K562 (cell line): ENCODE measurements around the gene OCA2. TPM values are rescaled to one million over a fixed set of nuclear protein-coding genes. Genes with fewer than 3 reads are reported as not detected.

Experiments
- ATAC-seq: fragments of 200-7000 bp; cut with Tn5 transposase; 3 replicates; pipeline ENCODE4 v1.9.1; 2020; ENCODE audit warnings: moderate library complexity
- BruUV-seq: library from RNA; stranded (reverse); fragments of 400-500 nt; replicated peaks from 2 replicates; lab custom pipeline; 2021; lab: Mats Ljungman, UMichigan
- CTCF ChIA-PET: fragments of 300-600 bp; formaldehyde crosslinking; extraction: SDS; loops from one replicate; lab custom pipeline; 2021; ENCODE audit warnings: low intra/inter-chr PET ratio; lab: Yijun Ruan, JAX
- POLR2A ChIA-PET: fragments of 300-600, 350-650 bp; sonication (Branson Sonifier 250); formaldehyde crosslinking; extraction: SDS; loops from one replicate; lab custom pipeline; 2021; ENCODE audit warnings: antibody characterized with exemption, inconsistent platforms; lab: Yijun Ruan, JAX
- DNase-seq, 4 experiments: peaks; one replicate each; pipeline versions ENCODE4 v3.0.0 to v3.0.0-alpha.2; 2011 to 2018; ENCODE audit warnings: low spot score in 3 of 4, mixed read lengths in 3 of 4; ENCODE audit errors: extremely low read depth in 1 of 4
- FAIRE-seq: peaks from 2 replicates; lab custom pipeline; 2011; peaks lifted over from hg19 to GRCh38; lab: Jason Lieb, UNC
- H2AFZ ChIP-seq: 2 replicates; pipeline ENCODE4 v1.6.0; 2011; ENCODE audit warnings: low read depth, low read length, control low read depth, inconsistent platforms
- H3K27ac ChIP-seq: fragments of 200-600 bp; 3 replicates; pipeline ENCODE4 v1.8.0; 2011; ENCODE audit warnings: low read depth, mild to moderate bottlenecking, control low read depth, inconsistent platforms, low read length, moderate library complexity, mixed read lengths; ENCODE audit errors: extremely low read depth
- H3K27me3 ChIP-seq, 2 experiments: fragments of 300-600 bp in 1 of 2; 2 replicates in 1 of 2; 3 replicates in 1 of 2; pipeline versions ENCODE4 v1.6.0 to v1.8.0; 2011; ENCODE audit warnings: inconsistent platforms in 2 of 2, low read length in 2 of 2, mild to moderate bottlenecking in 1 of 2, mixed read lengths in 1 of 2, moderate library complexity in 1 of 2; ENCODE audit not compliant: control insufficient read depth in 2 of 2, insufficient read depth in 2 of 2
- H3K36me3 ChIP-seq: fragments of 300-600 bp; 3 replicates; pipeline ENCODE4 v1.8.0; 2011; ENCODE audit warnings: mild to moderate bottlenecking, low read length, inconsistent platforms; ENCODE audit not compliant: control insufficient read depth, insufficient read depth
- H3K4me1 ChIP-seq, 2 experiments: fragments of 200-600 bp in 1 of 2; replicated peaks in 1 of 2; 2 replicates in 1 of 2; 3 replicates in 1 of 2; pipeline versions ENCODE4 v1.5.1 to v1.8.0; 2011; ENCODE audit warnings: inconsistent platforms in 2 of 2, low read length in 2 of 2, mild to moderate bottlenecking in 1 of 2, mixed read lengths in 1 of 2, moderate library complexity in 1 of 2; ENCODE audit not compliant: control insufficient read depth in 2 of 2, insufficient read depth in 2 of 2
- H3K4me2 ChIP-seq: 2 replicates; pipeline ENCODE4 v1.6.1; 2011; ENCODE audit warnings: low read length, control low read depth, inconsistent platforms, mixed read lengths; ENCODE audit not compliant: insufficient read depth
- H3K4me3 ChIP-seq: fragments of 200-600 bp; sonication (generic), shearing (Covaris generic); 2 replicates; pipeline ENCODE4 v1.5.1; 2016; ENCODE audit warnings: control low read depth, inconsistent platforms
- H3K79me2 ChIP-seq: fragments of 200-600 bp; 3 replicates; pipeline ENCODE4 v1.8.0; 2011; ENCODE audit warnings: low read length, inconsistent platforms; ENCODE audit not compliant: control insufficient read depth, insufficient read depth
- H3K9ac ChIP-seq, 2 experiments: 2 replicates each; pipeline versions ENCODE4 v1.6.0 to v1.6.1; 2011; ENCODE audit warnings: low read depth in 2 of 2, low read length in 2 of 2, control low read depth in 1 of 2, inconsistent platforms in 1 of 2, mild to moderate bottlenecking in 1 of 2, mixed read lengths in 1 of 2; ENCODE audit not compliant: insufficient read depth in 1 of 2
- H3K9me1 ChIP-seq: one replicate; pipeline ENCODE4 v1.6.0; 2011; ENCODE audit warnings: inconsistent platforms, mild to moderate bottlenecking, low read length, moderate library complexity; ENCODE audit not compliant: control insufficient read depth, insufficient read depth
- H3K9me3 ChIP-seq: replicated peaks from 2 replicates; pipeline ENCODE4 v1.5.1; 2011; ENCODE audit warnings: low read depth, low read length, inconsistent platforms; ENCODE audit not compliant: control insufficient read depth, insufficient read depth
- H4K20me1 ChIP-seq: replicated peaks from 2 replicates; pipeline ENCODE4 v1.6.1; 2011; ENCODE audit warnings: low read length, inconsistent platforms, mixed read lengths; ENCODE audit not compliant: control insufficient read depth, insufficient read depth
- GTF2B ChIP-seq: IDR thresholded peaks from 2 replicates; pipeline ENCODE4 v1.6.1; 2011; ENCODE audit not compliant: insufficient read length; ENCODE audit errors: extremely low read depth
- HMGXB4 ChIP-seq: sonication (generic); formaldehyde crosslinking; IDR thresholded peaks from 2 replicates; pipeline ENCODE4 v1.8.1; 2023; ENCODE audit warnings: mild to moderate bottlenecking, missing genetic modification reagents
- MLX ChIP-seq, 2 experiments: fragments of 450-650 bp in 1 of 2; sonication (generic) in 1 of 2; formaldehyde crosslinking; conservative IDR thresholded peaks; 2 replicates each; pipeline versions ENCODE4 v1.4.0 to v1.8.1; 2020 to 2022; ENCODE audit warnings: mild to moderate bottlenecking in 1 of 2, missing genetic modification reagents in 1 of 2
- NFRKB ChIP-seq: fragments of 450-650 bp; IDR thresholded peaks from 2 replicates; pipeline ENCODE4 v1.6.1; 2016; ENCODE audit warnings: low read depth
- PTBP1 ChIP-seq: fragments of 200-400 bp; formaldehyde crosslinking; IDR thresholded peaks from 2 replicates; pipeline ENCODE4 v1.6.1; 2017; ENCODE audit warnings: low read depth, low read length
- PURB ChIP-seq: sonication (generic); formaldehyde crosslinking; IDR thresholded peaks from 2 replicates; pipeline ENCODE4 v1.9.0; 2021; ENCODE audit warnings: low read depth, mild to moderate bottlenecking, missing genetic modification reagents
- SFPQ ChIP-seq: fragments of 200-400 bp; formaldehyde crosslinking; IDR thresholded peaks from 2 replicates; pipeline ENCODE4 v1.6.1; 2017; ENCODE audit warnings: mild to moderate bottlenecking, low read depth, low read length, moderate library complexity
- SOX6 ChIP-seq: fragments of 450-650 bp; IDR thresholded peaks from 2 replicates; pipeline ENCODE4 v1.6.1; 2014; ENCODE audit warnings: mild to moderate bottlenecking
- TAF9B ChIP-seq: fragments of 450-650 bp; IDR thresholded peaks from 2 replicates; pipeline ENCODE4 v1.6.1; 2018; ENCODE audit warnings: mild to moderate bottlenecking; ENCODE audit not compliant: partially characterized antibody
- TCF3 ChIP-seq: sonication (generic); formaldehyde crosslinking; IDR thresholded peaks from 2 replicates; pipeline ENCODE4 v1.4.0; 2020; ENCODE audit warnings: mild to moderate bottlenecking, missing genetic modification reagents
- TCF7 ChIP-seq: sonication (generic); IDR thresholded peaks from 2 replicates; pipeline ENCODE4 v1.6.1; 2016; ENCODE audit warnings: antibody characterized with exemption, borderline replicate concordance
- TRIM25 ChIP-seq: fragments of 450-650 bp; IDR thresholded peaks from 2 replicates; pipeline ENCODE4 v1.7.0; 2016; ENCODE audit warnings: borderline replicate concordance
- ZBTB8A ChIP-seq: fragments of 450-650 bp; IDR thresholded peaks from 2 replicates; pipeline ENCODE4 v1.6.1; 2018; ENCODE audit warnings: mild to moderate bottlenecking, moderate library complexity; ENCODE audit not compliant: partially characterized antibody
- ZNF277 ChIP-seq: fragments of 250-450 bp; sonication (Bioruptor Pico); IDR thresholded peaks from 2 replicates; pipeline ENCODE4 v1.8.0; 2022; ENCODE audit warnings: inconsistent platforms, mild to moderate bottlenecking, moderate library complexity, borderline replicate concordance
- WGBS: fragments of 100-300 bp; shearing (Covaris generic); methylation state at CpG from one replicate; pipeline ENCODE4 v1.1.6; 2016; ENCODE audit warnings: low coverage, mixed read lengths; ENCODE audit not compliant: insufficient coverage; ENCODE audit errors: missing lambda C conversion rate; 5-methylcytosine and 5-hydroxymethylcytosine counted together
- in situ Hi-C: fragments of 300-500 bp; cut with MboI; formaldehyde crosslinking; loops from 4 replicates; pipeline ENCODE4 v1.15.0; 2018; ENCODE audit warnings: inconsistent platforms, mixed read lengths
- intact Hi-C: fragments of 100-400 bp; cut with micrococcal nuclease; formaldehyde crosslinking; loops from 2 replicates; pipeline ENCODE4 v1.14.2; 2022
- polyA plus RNA-seq, 8 experiments: library from polyadenylated mRNA; depleted of rRNA in 4 of 8; stranded (reverse) in 5 of 8; unstranded in 3 of 8; fragments of >200 nt; fragmentation: Nextera tagmentation in 2 of 8; fragmentation: Illumina TruSeq in 1 of 8; extraction: Ambion mirVana in 2 of 8; extraction: Trizol in 1 of 8; gene quantifications; 2 replicates each; pipeline versions ENCODE4 v1.2.1 to v1.2.3, GENCODE V29; 2011 to 2014; ENCODE audit warnings: inconsistent platforms in 1 of 8, missing spikeins in 1 of 8
- total RNA-seq, 7 experiments: library from RNA; depleted of rRNA in 6 of 7; stranded (reverse); fragments of >200 nt in 6 of 7; fragmentation: Illumina TruSeq in 2 of 7; extraction: Trizol in 2 of 7; gene quantifications; 2 replicates each; pipeline versions ENCODE4 v1.2.1 to v1.2.3, GENCODE V29; 2011 to 2021; ENCODE audit warnings: low replicate concordance in 1 of 7

Gene OCA2
- total and polyA plus RNA-seq, 9 of the 15 experiments (the other 6 are each of a cell fraction or from before 2014, with no cell fraction given): 0.07 to 0.59 (median 0.17) TPM; not detected in 1

GRCh38 chr15:28107904-28108275 is 8.8 kb upstream of the OCA2 start:
- peaks cover 20% of the 10 kb centered on the region; the same call in 2 of the 3 replicates for H3K36me3 ChIP-seq
- H3K4me3 ChIP-seq: no peak overlapping the region
- ATAC-seq (no peak), FAIRE-seq (no peak), DNase-seq (no peak)
- peaks cover 0 to 7% of the 10 kb centered on the region in 2 experiments; a peak in 2 of 5 replicates for H3K4me1 ChIP-seq
- no peaks in the 10 kb centered on the region for H3K9me1 ChIP-seq
- CTCF ChIA-PET: no interaction called here
- WGBS: 60% methylated on average over 8 of the region's 8 CpGs
- H2AFZ ChIP-seq: no peak overlapping the region
- intact Hi-C loops (no loop called here), in situ Hi-C loops (no loop called here)
- H3K9ac ChIP-seq: no peak overlapping the region
- H3K4me2 ChIP-seq: no peak overlapping the region
- H3K27me3 ChIP-seq: no peaks in the 10 kb centered on the region
- peaks cover 3% of the 10 kb centered on the region; the same call in 1 of the 2 replicates for H3K9me3 ChIP-seq
- H3K79me2 ChIP-seq: no peaks in the 10 kb centered on the region
- no TSS peak for BruUV-seq
- POLR2A ChIA-PET: no interaction called here
- no peaks in the 10 kb centered on the region; the same call in 1 of the 2 replicates for H4K20me1 ChIP-seq
- H3K27ac ChIP-seq: no peak overlapping the region
- TF ChIP-seq TRIM25: no peak
- TF ChIP-seq SFPQ: no peak
- no peak for TF ChIP-seq SOX6
- no peak for TF ChIP-seq TAF9B
- no peak for TF ChIP-seq ZBTB8A
- TF ChIP-seq ZNF277: no peak
- no peak for TF ChIP-seq PTBP1
- no peak for TF ChIP-seq HMGXB4 (CRISPR knock-in tag)
- no peak for TF ChIP-seq MLX (CRISPR knock-in tag; conservative IDR thresholded peaks at IDR 0.05)
- no peak for TF ChIP-seq NFRKB
- TF ChIP-seq GTF2B: no peak
- no peak for TF ChIP-seq PURB
- TF ChIP-seq TCF3: no peak
- TF ChIP-seq TCF7: no peak
